Measurements from ENCODE around the gene ZNF584. TPM values are rescaled to one million over a fixed set of nuclear protein-coding genes. Genes with fewer than 3 reads are reported as not detected.

ZNF584 gene
- total and polyA plus RNA-seq, 12 donors, result 7.1 to 37.5 (median 14.4) TPM

- peaks cover 4% of the 10 kb centered on the region for H3K27me3 ChIP-seq
- H3K4me1 ChIP-seq (replicated peaks in 1 of 2), result peaks cover 11 to 19% of the 10 kb centered on the region in 2 donors
- TF ChIP-seq POLR2A (IDR thresholded peaks at IDR 0.05), result no peak
- TF ChIP-seq CTCF (IDR thresholded peaks at IDR 0.05), result no peak
- peaks cover 0 to 24% of the 10 kb centered on the region in 2 donors for H3K36me3 ChIP-seq (replicated peaks in 1 of 2)
- 50 to 86% (median 75%) methylated on average over 1 to 7 of the region's 7 CpGs for WGBS, 4 donors
- no peaks in the 10 kb centered on the region for H3K9me3 ChIP-seq (replicated peaks in 1 of 3)
- H3K27ac ChIP-seq, result no peak overlapping the region
- DNase-seq, result peak in 1 of 7 donors; percentile 11
- intact Hi-C loops (cut with DNase I), result no loop called here
- no peak overlapping the region for H3K4me3 ChIP-seq
Measured at GRCh38 chr19:58397533-58398037, 10.9 kb upstream of the ZNF584 start.

- DNase-seq, result no peak
- peaks cover 4% of the 10 kb centered on the region for H3K27me3 ChIP-seq
- TF ChIP-seq POLR2A (IDR thresholded peaks at IDR 0.05) (no peak), CTCF (IDR thresholded peaks at IDR 0.05) (no peak)
- peaks cover 0 to 19% of the 10 kb centered on the region in 2 donors for H3K36me3 ChIP-seq (replicated peaks in 1 of 2)
- H3K4me1 ChIP-seq (replicated peaks in 1 of 2), result peaks cover 11 to 19% of the 10 kb centered on the region in 2 donors
- H3K4me3 ChIP-seq, result no peak overlapping the region
- intact Hi-C loops (cut with DNase I), result no loop called here
- 78 to 83% (median 79%) methylated on average over 2 to 4 of the region's 4 CpGs for WGBS, 4 donors
- no peak overlapping the region for H3K27ac ChIP-seq
- H3K9me3 ChIP-seq (replicated peaks in 1 of 3), result no peaks in the 10 kb centered on the region
Measured at GRCh38 chr19:58398087-58398486, 10.4 kb upstream of the ZNF584 start.

- Histone ChIP-seq H3K36me3 (replicated peaks in 1 of 2) (peaks cover 0 to 15% of the 10 kb centered on the region in 2 donors), H3K4me1 (replicated peaks in 1 of 2) (peaks cover 11 to 19% of the 10 kb centered on the region in 2 donors), H3K9me3 (replicated peaks in 1 of 3) (no peaks in the 10 kb centered on the region), H3K4me3 (no peak overlapping the region), H3K27me3 (peaks cover 4% of the 10 kb centered on the region), H3K27ac (no peak overlapping the region)
- WGBS, 4 donors, result 94 to 97% (median 95%) methylated on average over 5 to 6 of the region's 6 CpGs
- no peak for DNase-seq
- TF ChIP-seq POLR2A (IDR thresholded peaks at IDR 0.05), result no peak
- TF ChIP-seq CTCF (IDR thresholded peaks at IDR 0.05), result no peak
- intact Hi-C loops (cut with DNase I), result no loop called here
Measured at GRCh38 chr19:58398545-58398944, 9.9 kb upstream of the ZNF584 start.

GRCh38 chr19:58399903-58400302, 8.5 kb upstream of the ZNF584 start:
- no peaks in the 10 kb centered on the region for H3K9me3 ChIP-seq (replicated peaks in 1 of 3)
- H3K27ac ChIP-seq, result no peak overlapping the region
- 92 to 98% (median 95%) methylated on average over 3 of the region's 3 CpGs for WGBS, 4 donors
- intact Hi-C loops (cut with DNase I), result no loop called here
- peaks cover 11 to 19% of the 10 kb centered on the region in 2 donors for H3K4me1 ChIP-seq (replicated peaks in 1 of 2)
- peaks cover 0 to 1% of the 10 kb centered on the region in 2 donors for H3K36me3 ChIP-seq (replicated peaks in 1 of 2)
- peaks cover 4% of the 10 kb centered on the region for H3K27me3 ChIP-seq
- peak in 1 of 7 donors; percentile 15 for DNase-seq
- no peak for TF ChIP-seq POLR2A (IDR thresholded peaks at IDR 0.05)
- TF ChIP-seq CTCF (IDR thresholded peaks at IDR 0.05), result no peak
- no peak overlapping the region for H3K4me3 ChIP-seq
